H9 (cell line): ENCODE data around the gene MYCBP2. TPM values are rescaled to one million over a fixed set of nuclear protein-coding genes. Genes with fewer than 3 reads are reported as not detected.

Experiments
- DNase-seq: peaks from one replicate; pipeline ENCODE4 v3.0.0-alpha.2; 2017
- H2AFZ ChIP-seq: one replicate; pipeline ENCODE4 v1.6.1; 2013; ENCODE audit warnings: mild to moderate bottlenecking, low read length, control low read depth, moderate library complexity
- H2AK5ac ChIP-seq: 2 replicates; pipeline ENCODE4 v1.6.1; 2013; ENCODE audit warnings: low read length, control low read depth, mixed read lengths; ENCODE audit not compliant: insufficient read length
- H2BK120ac ChIP-seq: one replicate; pipeline ENCODE4 v1.6.1; 2013; ENCODE audit warnings: low read depth, mild to moderate bottlenecking, low read length, control low read depth, inconsistent platforms; ENCODE audit not compliant: poor library complexity, severe bottlenecking
- H2BK12ac ChIP-seq: 2 replicates; pipeline ENCODE4 v1.6.1; 2013; ENCODE audit warnings: low read length, control low read depth, mixed read lengths, low read depth; ENCODE audit not compliant: insufficient read length
- H2BK15ac ChIP-seq: 2 replicates; pipeline ENCODE4 v1.6.1; 2013; ENCODE audit warnings: low read depth, low read length, control low read depth
- H2BK20ac ChIP-seq: one replicate; pipeline ENCODE4 v1.6.1; 2013; ENCODE audit warnings: low read depth, mild to moderate bottlenecking, low read length, control low read depth, inconsistent platforms; ENCODE audit not compliant: poor library complexity, severe bottlenecking
- H2BK5ac ChIP-seq: 2 replicates; pipeline ENCODE4 v1.6.1; 2013; ENCODE audit warnings: low read length, control low read depth, mixed read lengths; ENCODE audit not compliant: insufficient read length
- H3K14ac ChIP-seq: 2 replicates; pipeline ENCODE4 v1.6.1; 2013; ENCODE audit warnings: low read length, control low read depth; ENCODE audit not compliant: insufficient read depth
- H3K18ac ChIP-seq: 2 replicates; pipeline ENCODE4 v1.6.1; 2013; ENCODE audit warnings: low read depth, mild to moderate bottlenecking, mixed read lengths, low read length, control low read depth; ENCODE audit not compliant: insufficient read length
- H3K23ac ChIP-seq: 2 replicates; pipeline ENCODE4 v1.6.1; 2013; ENCODE audit warnings: low read length, control low read depth, mixed read lengths, low read depth; ENCODE audit not compliant: insufficient read length
- H3K23me2 ChIP-seq: 2 replicates; pipeline ENCODE4 v1.6.1; 2013; ENCODE audit warnings: low read depth, mild to moderate bottlenecking, mixed read lengths, low read length, control low read depth; ENCODE audit not compliant: insufficient read length, poor library complexity, severe bottlenecking
- H3K27ac ChIP-seq: 2 replicates; pipeline ENCODE4 v1.5.1; 2013; ENCODE audit warnings: low read length, control low read depth, mixed read lengths, low read depth; ENCODE audit not compliant: insufficient read length
- H3K27me3 ChIP-seq: 2 replicates; pipeline ENCODE4 v1.6.1; 2013; ENCODE audit warnings: low read length, control low read depth, inconsistent platforms; ENCODE audit not compliant: insufficient read depth
- H3K4ac ChIP-seq: 2 replicates; pipeline ENCODE4 v1.6.1; 2013; ENCODE audit warnings: low read depth, mild to moderate bottlenecking, control low read depth, inconsistent platforms, low read length, moderate library complexity
- H3K4me1 ChIP-seq: 2 replicates; pipeline ENCODE4 v1.6.1; 2013; ENCODE audit warnings: low read length, control low read depth, inconsistent platforms; ENCODE audit not compliant: insufficient read depth
- H3K4me2 ChIP-seq: 2 replicates; pipeline ENCODE4 v1.6.1; 2013; ENCODE audit warnings: low read length, control low read depth, mixed read lengths; ENCODE audit not compliant: insufficient read length, insufficient read depth
- H3K56ac ChIP-seq: 2 replicates; pipeline ENCODE4 v1.6.1; 2013; ENCODE audit warnings: low read depth, mild to moderate bottlenecking, mixed read lengths, low read length, control low read depth; ENCODE audit not compliant: insufficient read length
- H3K79me1 ChIP-seq: 2 replicates; pipeline ENCODE4 v1.6.1; 2013; ENCODE audit warnings: low read depth, mild to moderate bottlenecking, moderate library complexity, low read length, control low read depth, inconsistent platforms; ENCODE audit not compliant: insufficient read depth, poor library complexity, severe bottlenecking
- H3K79me2 ChIP-seq: 2 replicates; pipeline ENCODE4 v1.6.1; 2013; ENCODE audit warnings: low read length, control low read depth, inconsistent platforms; ENCODE audit not compliant: insufficient read depth
- H3K9ac ChIP-seq: 2 replicates; pipeline ENCODE4 v1.6.1; 2013; ENCODE audit warnings: low read length, control low read depth, mixed read lengths; ENCODE audit not compliant: insufficient read length; ENCODE audit errors: extremely low read depth
- H3K9me3 ChIP-seq: one replicate; pipeline ENCODE4 v1.6.1; 2013; ENCODE audit warnings: low read depth, low read length, inconsistent platforms; ENCODE audit not compliant: control insufficient read depth
- H3T11ph ChIP-seq: one replicate; pipeline ENCODE4 v1.6.1; 2013; ENCODE audit warnings: mild to moderate bottlenecking, low read length, control low read depth, inconsistent platforms
- H4K20me1 ChIP-seq: one replicate; pipeline ENCODE4 v1.6.1; 2013; ENCODE audit not compliant: control insufficient read depth, insufficient read length, insufficient read depth
- H4K5ac ChIP-seq: 2 replicates; pipeline ENCODE4 v1.6.1; 2013; ENCODE audit warnings: low read depth, mild to moderate bottlenecking, mixed read lengths, low read length, control low read depth; ENCODE audit not compliant: insufficient read length
- H4K8ac ChIP-seq: replicated peaks from 2 replicates; pipeline ENCODE4 v1.6.1; 2013; ENCODE audit warnings: low read length, control low read depth, mixed read lengths, low read depth; ENCODE audit not compliant: insufficient read length
- H4K91ac ChIP-seq: 2 replicates; pipeline ENCODE4 v1.6.1; 2013; ENCODE audit warnings: low read depth, mild to moderate bottlenecking, moderate library complexity, mixed read lengths, low read length, control low read depth; ENCODE audit not compliant: insufficient read length
- H3K27ac Mint-ChIP-seq, 3 experiments: 2 replicates in 2 of 3; 3 replicates in 1 of 3; pipeline ENCODE4 v1.8.0; 2020 to 2021; ENCODE audit warnings: mixed read lengths in 3 of 3, mild to moderate bottlenecking in 1 of 3, moderate library complexity in 1 of 3
- H3K27me3 Mint-ChIP-seq: 2 replicates; pipeline ENCODE4 v1.8.0; 2021; ENCODE audit warnings: low read depth, mild to moderate bottlenecking, moderate library complexity, mixed read lengths
- H3K36me3 Mint-ChIP-seq, 3 experiments: 2 replicates in 2 of 3; 3 replicates in 1 of 3; pipeline ENCODE4 v1.8.0; 2020 to 2021; ENCODE audit warnings: low read depth in 3 of 3, mixed read lengths in 3 of 3; ENCODE audit not compliant: insufficient read depth in 1 of 3
- H3K4me1 Mint-ChIP-seq, 2 experiments: 2 replicates each; pipeline ENCODE4 v1.8.0; 2020; ENCODE audit warnings: mixed read lengths in 2 of 2
- H3K4me3 Mint-ChIP-seq, 2 experiments: 2 replicates in 1 of 2; 3 replicates in 1 of 2; pipeline ENCODE4 v1.8.0; 2020 to 2021; ENCODE audit warnings: mild to moderate bottlenecking in 2 of 2, mixed read lengths in 2 of 2, moderate library complexity in 1 of 2
- H3K9me3 Mint-ChIP-seq, 2 experiments: 2 replicates in 1 of 2; 3 replicates in 1 of 2; pipeline ENCODE4 v1.8.0; 2020; ENCODE audit warnings: mild to moderate bottlenecking in 2 of 2, mixed read lengths in 2 of 2, moderate library complexity in 1 of 2
- CTCF ChIP-seq: fragments of 200-600 bp; sonication (generic); conservative IDR thresholded peaks from 3 replicates; pipeline ENCODE4 v1.8.0; 2021; ENCODE audit warnings: antibody characterized with exemption, mild to moderate bottlenecking
- WGBS: extraction: QIAGEN DNeasy Blood & Tissue Kit; methylation state at CpG from one replicate; pipeline ENCODE4 v1.1.7; 2013; ENCODE audit warnings: missing lambda C conversion rate, low lambda C conversion rate, mixed read lengths; ENCODE audit not compliant: insufficient read length; ENCODE audit errors: extremely low coverage; 5-methylcytosine and 5-hydroxymethylcytosine counted together
- total RNA-seq: library from RNA; stranded (reverse); gene quantifications from 2 replicates; pipeline ENCODE4 v1.2.1, GENCODE V29; 2021

The MYCBP2 gene
- total RNA-seq, 1 experiment from 2014 or later, result 32.0 TPM

DNA sequence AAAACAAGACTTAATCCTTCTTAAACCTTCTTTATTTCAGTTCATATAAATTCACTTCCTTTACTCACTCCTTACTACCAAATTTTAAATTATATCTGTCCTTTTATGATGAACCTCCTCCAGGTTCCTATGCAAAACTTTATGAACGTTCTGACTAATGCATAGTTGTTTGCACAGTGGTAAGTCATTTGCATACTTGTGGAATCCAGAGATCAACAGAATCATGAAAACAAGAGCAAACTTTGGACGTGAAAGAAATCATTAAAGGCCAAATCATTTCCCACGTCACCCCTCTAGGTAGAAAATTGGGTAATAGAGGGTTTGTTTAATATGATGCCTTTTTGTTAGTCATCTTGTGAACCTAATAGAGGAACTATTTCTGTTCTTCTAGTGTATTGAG lies 32.3 kb upstream of the MYCBP2 start:
- H2BK12ac ChIP-seq, result no peak overlapping the region
- no peak overlapping the region for H2AFZ ChIP-seq
- H3K4me2 ChIP-seq, result no peak overlapping the region
- no peak overlapping the region for H4K5ac ChIP-seq
- no peaks in the 10 kb centered on the region for H3K4me1 ChIP-seq
- H2BK120ac ChIP-seq, result no peak overlapping the region
- Mint-ChIP-seq H3K27ac (no peak overlapping the region), H3K9me3 (no peaks in the 10 kb centered on the region), H3K36me3 (no peaks in the 10 kb centered on the region), H3K4me3 (no peak overlapping the region), H3K4me1 (no peaks in the 10 kb centered on the region), H3K27me3 (no peaks in the 10 kb centered on the region)
- H2BK5ac ChIP-seq, result no peak overlapping the region
- H3K27ac ChIP-seq, result no peak overlapping the region
- no peak overlapping the region for H3K14ac ChIP-seq
- no peak overlapping the region for H3K9ac ChIP-seq
- H2BK20ac ChIP-seq, result no peak overlapping the region
- H3T11ph ChIP-seq, result no peak overlapping the region
- no peak overlapping the region for H2BK15ac ChIP-seq
- no peak for DNase-seq
- H4K91ac ChIP-seq, result no peak overlapping the region
- no peak overlapping the region for H2AK5ac ChIP-seq
- H3K9me3 ChIP-seq, result no peaks in the 10 kb centered on the region
- no peaks in the 10 kb centered on the region for H4K20me1 ChIP-seq
- H3K27me3 ChIP-seq, result no peaks in the 10 kb centered on the region
- H3K56ac ChIP-seq, result no peak overlapping the region
- H3K79me1 ChIP-seq, result no peaks in the 10 kb centered on the region
- H3K23ac ChIP-seq, result no peak overlapping the region
- H3K79me2 ChIP-seq, result no peaks in the 10 kb centered on the region
- no CpG with 5 or more reads among the region's 3 CpGs for WGBS
- no peak overlapping the region for H4K8ac ChIP-seq
- H3K4ac ChIP-seq, result no peak overlapping the region
- no peaks in the 10 kb centered on the region for H3K23me2 ChIP-seq
- no peak overlapping the region for H3K18ac ChIP-seq
- no peak for TF ChIP-seq CTCF
